ENCODE data around the gene LASP1. TPM values are rescaled to one million over a fixed set of nuclear protein-coding genes. Genes with fewer than 3 reads are reported as not detected.

Gene LASP1
- polyA plus RNA-seq, 1 of the 3 experiments (the other 2 are of a cell fraction): 102 TPM

DNA sequence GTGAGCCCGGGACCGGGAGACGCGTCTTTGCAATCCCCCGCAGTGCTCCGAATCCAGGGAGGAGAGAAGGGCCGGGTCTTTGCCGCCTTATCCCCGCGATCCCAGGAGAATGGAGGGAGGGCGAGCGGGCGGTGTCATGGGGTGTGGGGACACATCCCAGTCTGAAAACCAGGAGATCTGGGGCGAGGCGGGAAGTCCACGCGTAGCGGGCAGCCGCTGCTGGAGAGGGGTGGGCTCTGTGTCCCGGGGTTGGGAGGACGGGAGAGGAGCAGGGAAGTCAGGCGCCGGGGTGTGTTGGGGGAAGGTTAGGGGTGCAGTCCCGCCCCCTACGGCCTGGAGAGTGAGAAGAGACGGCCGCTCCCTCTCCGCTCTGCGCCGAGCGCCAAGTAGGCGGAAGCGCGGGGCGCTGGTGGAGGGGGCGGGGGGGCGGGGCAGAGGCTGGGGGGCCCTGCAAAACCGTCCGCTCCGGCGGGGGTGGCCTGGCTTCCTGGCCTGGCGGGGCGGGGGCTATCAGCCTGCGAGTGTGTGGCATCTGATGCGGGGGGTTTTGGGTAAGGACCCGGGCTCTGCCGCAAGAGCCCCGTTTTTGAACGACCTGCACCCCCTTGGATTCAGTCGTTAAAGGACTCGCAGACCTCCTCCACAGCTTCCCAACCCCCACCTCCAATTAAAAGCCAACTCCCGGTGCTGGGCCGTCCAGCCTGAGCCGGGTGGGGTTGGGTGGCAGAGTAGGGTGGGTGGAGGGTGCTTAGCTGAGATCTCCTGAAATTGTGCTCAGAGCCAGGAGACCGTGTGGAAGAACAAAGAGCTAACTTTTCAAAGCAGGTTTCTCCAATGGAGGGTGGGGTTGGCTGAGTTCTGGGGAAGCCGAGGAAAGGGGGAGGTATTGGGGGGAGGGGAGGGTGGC lies 654 bp downstream of the LASP1 start:
- Histone ChIP-seq H3K27ac (ENCODE audit: low read depth in 2 of 2, low read length in 1 of 2) (peak overlapping the region; percentile 89 to 96), H3K4me2 (peak overlapping the region; percentile 95), H3K9me3 (no peaks in the 10 kb centered on the region), H3K9ac (peak overlapping the region; percentile 96), H3K36me3 (replicated peaks in 1 of 2; ENCODE audit: control insufficient read depth in 1 of 2, insufficient read depth in 2 of 2, low read length in 1 of 2) (peaks cover 6 to 14% of the 10 kb centered on the region in 2 experiments), H3K79me2 (ENCODE audit: insufficient read depth) (peaks cover 56% of the 10 kb centered on the region), H3K27me3 (ENCODE audit: insufficient read depth) (no peaks in the 10 kb centered on the region), H3K4me1 (ENCODE audit: control insufficient read depth in 1 of 2, insufficient read depth in 2 of 2, low read depth in 1 of 2, low read length in 1 of 2) (peaks cover 23 to 43% of the 10 kb centered on the region in 2 experiments; a peak in 3 of 4 replicates), H3F3A (replicated peaks; ENCODE audit: insufficient read depth) (peaks cover 22% of the 10 kb centered on the region), H3K9me2 (no peaks in the 10 kb centered on the region), H3K4me3 (ENCODE audit: low read depth in 2 of 2, low read length in 1 of 2) (peak overlapping the region; percentile 94 to 97), H4K20me1 (ENCODE audit: insufficient read depth) (peaks cover 44% of the 10 kb centered on the region), H2AFZ (ENCODE audit: low read depth) (peak overlapping the region; percentile 75)
- peak; percentile 83 for DNase-seq
- TF ChIP-seq, protein P1, sequence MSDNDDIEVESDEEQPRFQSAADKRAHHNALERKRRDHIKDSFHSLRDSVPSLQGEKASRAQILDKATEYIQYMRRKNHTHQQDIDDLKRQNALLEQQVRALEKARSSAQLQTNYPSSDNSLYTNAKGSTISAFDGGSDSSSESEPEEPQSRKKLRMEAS (IDR thresholded peaks at IDR 0.05; ENCODE audit: low read depth): 0 out of 2 replicates have a peak, but pooled peaks have one; percentile 6
- TF ChIP-seq, protein P2, sequence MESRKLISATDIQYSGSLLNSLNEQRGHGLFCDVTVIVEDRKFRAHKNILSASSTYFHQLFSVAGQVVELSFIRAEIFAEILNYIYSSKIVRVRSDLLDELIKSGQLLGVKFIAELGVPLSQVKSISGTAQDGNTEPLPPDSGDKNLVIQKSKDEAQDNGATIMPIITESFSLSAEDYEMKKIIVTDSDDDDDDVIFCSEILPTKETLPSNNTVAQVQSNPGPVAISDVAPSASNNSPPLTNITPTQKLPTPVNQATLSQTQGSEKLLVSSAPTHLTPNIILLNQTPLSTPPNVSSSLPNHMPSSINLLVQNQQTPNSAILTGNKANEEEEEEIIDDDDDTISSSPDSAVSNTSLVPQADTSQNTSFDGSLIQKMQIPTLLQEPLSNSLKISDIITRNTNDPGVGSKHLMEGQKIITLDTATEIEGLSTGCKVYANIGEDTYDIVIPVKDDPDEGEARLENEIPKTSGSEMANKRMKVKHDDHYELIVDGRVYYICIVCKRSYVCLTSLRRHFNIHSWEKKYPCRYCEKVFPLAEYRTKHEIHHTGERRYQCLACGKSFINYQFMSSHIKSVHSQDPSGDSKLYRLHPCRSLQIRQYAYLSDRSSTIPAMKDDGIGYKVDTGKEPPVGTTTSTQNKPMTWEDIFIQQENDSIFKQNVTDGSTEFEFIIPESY (IDR thresholded peaks at IDR 0.05; ENCODE audit: borderline replicate concordance, low read depth): no peak
- TF ChIP-seq SMC3 (IDR thresholded peaks at IDR 0.05; ENCODE audit: low read depth, low read length) (no peak), EP300 (IDR thresholded peaks at IDR 0.05; ENCODE audit: borderline replicate concordance in 1 of 2, low read depth in 1 of 2, low read length in 1 of 2) (0 out of 4 replicates have a peak, but pooled peaks of 1 of the 2 experiments have one; percentile 7), EZH2phosphoT487 (IDR thresholded peaks at IDR 0.05; ENCODE audit: borderline replicate concordance, low read depth) (no peak), JUND (IDR thresholded peaks at IDR 0.05) (no peak), FOSL2 (IDR thresholded peaks at IDR 0.05; ENCODE audit: borderline replicate concordance, low read depth) (no peak), FOXM1 (IDR thresholded peaks at IDR 0.05; ENCODE audit: low read depth) (no peak), MXI1 (IDR thresholded peaks at IDR 0.05; ENCODE audit: low read depth, low read length) (0 out of 2 replicates have a peak, but pooled peaks have one; percentile 7), GABPA (IDR thresholded peaks at IDR 0.05; ENCODE audit: low read depth) (no peak), GATA2 (CRISPR knock-in tag; IDR thresholded peaks at IDR 0.05) (0 out of 2 replicates have a peak, but pooled peaks have one; percentile 9), RFX5 (IDR thresholded peaks at IDR 0.05; ENCODE audit: low read length) (no peak)
- TF ChIP-seq, protein P3, sequence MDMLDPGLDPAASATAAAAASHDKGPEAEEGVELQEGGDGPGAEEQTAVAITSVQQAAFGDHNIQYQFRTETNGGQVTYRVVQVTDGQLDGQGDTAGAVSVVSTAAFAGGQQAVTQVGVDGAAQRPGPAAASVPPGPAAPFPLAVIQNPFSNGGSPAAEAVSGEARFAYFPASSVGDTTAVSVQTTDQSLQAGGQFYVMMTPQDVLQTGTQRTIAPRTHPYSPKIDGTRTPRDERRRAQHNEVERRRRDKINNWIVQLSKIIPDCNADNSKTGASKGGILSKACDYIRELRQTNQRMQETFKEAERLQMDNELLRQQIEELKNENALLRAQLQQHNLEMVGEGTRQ (IDR thresholded peaks at IDR 0.05; ENCODE audit: borderline replicate concordance, low read depth, low read length): no peak
- under 1% methylated on average over 15 of the region's 56 CpGs for WGBS (ENCODE audit: low lambda C conversion rate)
- POLR2A ChIA-PET: interaction anchor here (0.5 to 3.8 kb wide), 12 partner anchors 14 to 119 kb away, joined by 3 to 41 read pairs (median 4); partner anchors contain the start of genes CWC25, LASP1NB, PIP4K2B and RPL23
- CTCF ChIA-PET: interaction anchor here (0.9 to 2.9 kb wide), 9 partner anchors 12 to 283 kb away, joined by 3 to 16 read pairs (median 5); no protein-coding TSS in a partner anchor

All from SK-N-SH (cell line).